HG03575 (cell line): ENCODE measurements around the gene ZNF841.
"Not testable (repeated sequence)": the region's sequence is repeated elsewhere in the genome, so short reads cannot be mapped to it uniquely, and the experiment has no call there.

Experiments used
- ATAC-seq: cut with Tn5 transposase; IDR thresholded peaks from one replicate; pipeline ENCODE4 v1.9.1; 2021; ENCODE audit not compliant: unreplicated experiment, insufficient number of reproducible peaks, low FRiP score; ENCODE audit errors: extremely low read depth

ZNF841 gene

DNA sequence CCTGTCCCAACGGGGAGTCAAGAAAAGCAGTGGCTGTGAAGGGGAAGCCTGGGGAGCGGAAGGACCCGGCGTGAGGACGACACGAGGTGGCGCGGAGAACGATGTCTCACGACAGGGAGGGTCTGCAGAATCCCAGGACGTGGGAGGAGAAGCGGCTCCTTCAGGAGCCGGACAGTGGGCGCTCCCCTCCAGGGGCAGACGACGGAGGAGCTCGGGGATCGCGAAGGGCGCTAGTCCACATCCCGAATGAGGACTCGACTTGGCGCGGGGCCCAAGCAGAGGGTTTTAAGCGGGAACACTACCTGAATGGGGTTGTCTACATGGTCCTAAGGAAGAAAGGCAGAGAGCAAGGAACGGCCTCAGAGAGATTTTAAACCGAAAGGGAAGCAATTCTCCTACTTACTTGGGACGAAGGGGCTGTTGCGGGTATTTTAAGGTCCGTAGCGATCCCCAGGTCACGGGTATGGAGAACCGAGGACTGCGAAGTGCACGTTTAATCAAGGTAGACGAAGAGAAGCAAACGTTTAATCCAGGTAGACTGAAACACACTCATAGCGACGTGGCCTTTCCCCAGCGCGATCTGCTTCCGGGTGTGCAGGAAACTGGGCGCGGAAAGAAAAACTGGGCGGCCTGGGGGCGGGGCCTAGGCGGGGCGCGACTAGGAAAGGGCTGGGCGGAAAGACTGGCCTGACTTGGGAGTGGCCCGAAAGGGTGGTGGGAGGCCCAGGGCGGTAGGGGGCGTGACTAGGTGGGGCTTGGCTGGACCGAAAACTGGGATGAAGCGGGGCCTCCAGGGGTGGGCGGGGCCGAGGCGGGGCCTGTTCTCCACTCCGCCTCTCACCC is at the start of gene ZNF841:
Gene ZNF841 (minus strand): TSS at position 594 of the 843 bp plus-strand sequence. CDS start 10,964 bp downstream, outside the sequence.
- no peak for ATAC-seq

DNA sequence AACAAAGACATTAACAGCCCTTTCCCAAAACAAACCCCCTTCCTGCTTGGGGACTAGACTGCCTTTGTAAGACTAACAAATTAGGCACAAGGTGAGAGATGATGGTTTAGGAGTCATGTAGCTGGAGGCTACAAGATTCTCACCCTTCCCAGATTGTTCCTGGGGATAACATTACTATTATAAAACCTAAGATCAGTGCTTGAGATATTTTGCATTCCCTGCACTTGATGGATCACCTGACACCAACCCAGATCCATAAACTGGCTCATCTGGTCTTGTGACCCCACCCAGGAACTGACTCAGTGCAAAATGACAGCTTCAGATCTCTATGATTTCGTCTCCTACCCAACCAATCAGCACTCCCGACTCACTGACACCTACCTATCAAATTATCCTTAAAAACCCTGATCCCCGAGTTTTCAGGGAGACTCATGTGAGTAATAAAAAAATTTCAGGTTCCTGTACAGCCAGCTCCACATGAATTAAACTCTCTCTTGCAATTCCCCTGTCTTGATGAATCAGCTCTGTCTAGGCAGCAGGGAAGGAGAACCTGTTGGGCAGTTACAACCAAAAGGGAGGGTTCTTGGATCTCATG is 46.5 kb upstream of the ZNF841 start:
- no peak for ATAC-seq

DNA sequence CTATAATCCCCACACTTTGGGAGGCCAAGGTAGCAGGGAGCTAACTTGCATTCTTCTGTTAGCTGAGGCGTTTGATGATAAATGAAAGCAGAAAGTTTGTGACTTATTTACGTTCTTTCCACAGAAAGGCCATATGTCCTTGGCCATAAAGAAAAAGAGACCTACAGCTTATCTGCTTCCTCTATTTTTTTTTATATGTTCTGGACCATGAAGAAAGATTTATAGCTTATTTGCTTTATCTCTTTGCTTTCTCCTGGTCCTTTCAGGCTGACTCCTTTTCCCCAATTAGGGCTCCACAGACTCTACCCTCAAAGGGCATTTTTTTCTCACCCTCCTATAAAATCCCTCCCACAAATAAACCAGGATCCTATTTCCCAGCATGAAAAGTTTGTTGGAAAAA is 45.6 kb upstream of the ZNF841 start:
- ATAC-seq = no peak

DNA sequence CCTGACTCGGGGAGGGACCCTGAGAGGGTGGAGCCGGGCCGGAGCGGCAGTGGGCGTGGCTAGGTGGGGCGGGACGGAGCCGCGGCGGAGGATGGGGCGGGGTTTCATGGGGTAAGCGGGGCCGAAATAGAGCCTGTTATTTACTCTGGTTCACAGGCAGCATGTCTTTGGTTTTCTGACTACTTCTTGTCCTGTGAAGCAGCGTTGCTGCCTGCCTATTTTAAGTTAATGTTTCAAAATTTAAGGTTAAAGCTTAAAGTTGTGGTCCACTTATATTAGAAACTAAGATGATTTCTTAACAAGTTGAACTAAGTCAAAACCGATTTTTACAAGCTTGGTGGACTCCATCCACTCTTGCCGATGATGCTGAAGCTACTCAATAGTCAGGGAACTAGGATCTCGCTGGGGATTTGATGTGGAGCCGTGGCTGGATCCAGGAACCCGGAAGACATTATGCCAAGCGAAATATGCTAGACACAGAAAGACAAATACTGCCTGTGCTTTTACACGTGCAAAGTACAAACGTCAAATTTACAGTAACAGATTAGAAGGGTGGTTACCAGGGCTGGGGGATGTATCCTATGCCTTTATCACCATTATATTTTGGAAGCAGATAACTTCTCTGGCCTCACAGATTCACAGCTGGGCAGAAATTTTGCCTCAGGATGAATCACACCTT is 44.6 kb upstream of the ZNF841 start:
- ATAC-seq = no peak

DNA sequence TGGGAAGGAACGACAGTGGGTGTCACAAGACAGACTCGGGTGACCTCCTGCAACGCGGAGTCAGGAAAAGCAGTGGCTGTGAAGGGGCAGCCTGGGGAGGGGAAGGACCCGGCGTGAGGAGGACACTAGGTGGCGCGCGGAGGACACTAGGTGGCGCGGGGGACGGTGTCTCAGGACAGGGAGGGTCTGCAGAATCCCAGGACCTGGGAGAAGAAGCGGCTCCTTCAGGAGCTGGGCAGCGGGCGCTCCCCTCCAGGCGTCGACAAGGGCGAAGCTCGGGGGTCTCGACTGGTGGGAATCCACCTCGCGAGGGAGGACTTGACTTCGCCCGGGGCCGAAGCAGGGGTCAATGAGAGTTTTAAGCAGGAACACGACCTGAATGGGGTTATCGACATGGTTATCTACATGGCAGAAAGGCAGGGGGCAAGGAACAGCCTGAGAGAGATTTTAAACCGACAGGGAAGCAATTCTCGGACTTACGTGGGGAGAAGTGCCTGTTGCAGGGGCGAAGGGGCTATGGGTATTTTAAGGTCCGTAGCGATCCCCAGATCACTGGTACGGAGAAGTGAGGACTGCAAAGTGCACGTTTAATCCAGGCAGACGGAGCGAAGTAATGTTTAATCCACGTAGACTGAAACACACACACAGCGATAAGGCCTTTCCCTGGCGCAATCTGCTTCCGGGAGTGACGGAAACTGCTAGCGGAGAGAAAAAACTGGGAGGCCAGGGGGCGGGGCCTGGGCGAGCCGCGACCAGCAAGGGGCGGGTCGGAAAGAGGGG is 43.9 kb upstream of the ZNF841 start, which contains the start of gene ZNF616:
Gene ZNF616 (minus strand): TSS at position 687 of the 780 bp plus-strand sequence. CDS start 9,426 bp downstream, outside the sequence.
- no peak for ATAC-seq

DNA sequence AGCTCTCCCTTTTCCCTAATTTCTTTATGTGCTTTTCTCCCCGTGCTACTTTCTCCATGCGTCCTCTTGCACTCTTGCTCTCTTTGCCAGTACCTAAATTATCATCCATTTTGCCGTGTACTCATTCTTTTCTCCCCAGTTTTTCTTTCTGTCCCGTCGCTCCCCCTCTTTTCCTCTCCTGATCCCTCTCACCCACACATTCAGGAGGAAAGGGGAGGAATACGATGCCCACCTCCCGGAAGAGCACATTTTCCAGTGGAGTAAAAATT is 43.4 kb upstream of the ZNF841 start:
- no peak for ATAC-seq

DNA sequence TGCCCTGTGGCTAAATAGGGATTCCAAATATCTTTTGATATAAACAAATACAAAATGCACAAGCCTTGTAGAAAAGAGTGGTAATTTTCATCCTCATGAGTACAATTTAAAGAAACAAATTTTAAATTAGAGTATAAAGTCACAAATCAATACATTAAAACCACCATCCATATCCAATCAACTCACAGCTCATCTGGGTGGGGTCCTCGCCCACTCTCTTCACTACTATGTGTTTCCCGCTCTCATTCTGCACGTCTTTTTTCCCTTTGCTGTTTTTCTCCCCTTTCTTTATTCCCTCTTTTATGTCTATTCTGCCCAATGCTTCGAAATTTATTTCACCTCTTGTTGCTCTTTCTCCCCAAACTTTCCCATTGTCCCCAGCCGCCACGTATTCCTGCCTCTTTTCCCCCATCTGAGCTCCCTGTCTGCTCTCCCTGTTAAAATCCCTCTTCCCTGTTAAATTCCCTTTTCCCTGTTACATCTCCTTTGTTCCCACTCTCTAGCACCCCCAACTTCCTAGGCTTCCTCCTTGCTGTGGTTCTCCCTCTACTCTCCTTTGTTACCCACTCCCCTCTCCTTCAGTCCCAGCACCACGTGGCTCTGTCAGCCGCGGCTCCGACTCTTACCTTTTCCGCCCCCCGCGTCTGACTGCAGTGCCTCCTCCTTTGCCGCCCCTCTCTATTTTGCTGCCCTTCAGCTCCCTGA is 42.9 kb upstream of the ZNF841 start:
- ATAC-seq = no peak

DNA sequence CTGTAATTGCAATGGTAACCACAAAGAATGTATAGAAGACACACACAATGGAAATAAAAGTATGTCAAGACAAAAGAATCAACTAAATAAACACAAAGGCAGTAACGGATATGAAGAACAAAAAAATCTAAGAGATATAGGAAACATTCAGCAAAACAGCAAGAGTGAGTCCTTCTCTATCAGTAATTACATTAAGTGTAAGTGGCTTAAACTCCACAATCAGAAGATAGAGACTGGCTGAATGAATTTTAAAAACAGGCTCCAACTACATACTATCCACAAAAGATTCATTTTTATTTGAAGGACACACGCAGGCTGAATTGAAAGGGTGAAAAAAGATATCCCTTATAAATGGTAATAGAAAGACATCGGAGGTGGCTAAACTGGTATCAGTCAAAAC is 24.7 kb upstream of the ZNF841 start:
- ATAC-seq = no peak

DNA sequence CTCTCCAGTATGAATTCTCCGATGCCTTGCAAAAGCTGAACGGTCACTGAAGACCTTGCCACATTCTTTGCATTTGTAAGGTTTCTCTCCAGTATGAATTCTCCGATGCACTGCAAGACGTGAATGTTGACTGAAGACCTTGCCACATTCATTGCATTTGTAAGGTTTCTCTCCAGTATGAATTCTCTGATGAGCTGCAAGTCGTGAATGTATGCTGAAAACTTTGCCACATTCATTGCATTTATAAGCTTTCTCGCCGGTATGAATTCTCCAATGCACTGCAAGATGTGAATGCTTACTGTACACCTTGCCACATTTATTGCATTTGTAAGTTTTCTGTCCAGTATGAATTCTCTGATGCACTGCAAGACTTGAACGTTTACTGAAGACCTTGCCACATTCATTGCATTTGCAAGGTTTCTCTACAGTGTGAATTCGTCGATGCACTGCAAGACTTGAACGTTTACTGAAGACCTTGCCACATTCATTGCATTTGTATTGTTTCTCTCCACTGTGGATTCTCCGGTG is 20.0 kb upstream of the ZNF841 start:
- no peak for ATAC-seq

DNA sequence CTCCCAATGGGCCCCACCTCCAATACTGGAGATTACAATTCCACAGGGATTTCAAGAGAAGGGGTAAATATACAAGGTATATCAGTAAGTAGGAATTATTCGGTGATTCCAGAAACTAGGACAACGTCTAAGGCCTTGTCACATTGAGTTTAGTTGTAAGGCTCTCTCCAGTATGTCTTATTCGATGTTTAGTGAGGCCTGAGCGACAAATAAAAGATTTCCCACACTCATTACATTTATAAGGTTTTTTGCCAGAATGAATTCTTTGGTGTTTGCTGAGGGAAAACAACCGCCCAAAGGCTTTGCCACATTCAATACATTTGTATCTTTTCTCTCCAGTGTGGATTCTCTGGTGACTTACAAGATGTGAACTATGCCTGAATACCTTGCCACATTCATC is 19.1 kb upstream of the ZNF841 start:
- ATAC-seq = no peak

DNA sequence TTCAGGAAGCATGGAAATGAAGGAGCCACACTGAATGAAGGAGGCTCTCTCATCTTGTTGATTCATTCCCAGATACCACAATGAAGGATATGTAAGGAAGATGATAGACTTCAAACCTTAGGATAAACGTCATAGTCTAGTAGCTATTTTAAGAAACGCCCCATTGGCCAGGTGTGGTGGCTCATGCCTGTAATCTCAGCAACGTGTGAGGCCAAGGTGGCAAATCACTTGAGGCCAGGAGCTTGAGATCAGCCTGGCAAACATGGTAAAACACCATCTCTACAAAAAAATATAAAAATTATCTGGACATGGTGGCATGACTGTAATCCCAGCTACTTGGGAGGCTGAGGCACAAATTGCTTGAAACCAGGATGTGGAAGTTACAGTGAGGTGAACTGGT is 17.1 kb upstream of the ZNF841 start:
- ATAC-seq = no peak

DNA sequence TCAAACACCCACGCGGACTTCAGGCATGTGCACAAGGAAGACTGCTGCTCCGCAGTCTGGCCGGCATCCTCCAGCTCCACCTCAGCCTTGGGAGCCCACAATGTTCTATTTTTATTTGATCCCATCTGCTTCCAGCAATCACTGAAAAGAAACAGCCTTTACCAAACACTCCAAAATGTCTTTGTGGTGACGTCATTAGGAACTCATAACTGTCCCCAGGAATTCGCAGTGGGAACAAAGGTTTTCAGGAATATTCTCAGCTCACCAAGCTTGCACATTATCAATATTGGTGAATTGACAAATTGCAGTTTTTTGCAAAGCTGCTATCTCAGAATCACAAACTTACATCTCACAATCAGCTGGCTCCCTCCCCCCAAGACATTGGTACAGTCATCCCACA is 15.2 kb upstream of the ZNF841 start:
- no peak for ATAC-seq

DNA sequence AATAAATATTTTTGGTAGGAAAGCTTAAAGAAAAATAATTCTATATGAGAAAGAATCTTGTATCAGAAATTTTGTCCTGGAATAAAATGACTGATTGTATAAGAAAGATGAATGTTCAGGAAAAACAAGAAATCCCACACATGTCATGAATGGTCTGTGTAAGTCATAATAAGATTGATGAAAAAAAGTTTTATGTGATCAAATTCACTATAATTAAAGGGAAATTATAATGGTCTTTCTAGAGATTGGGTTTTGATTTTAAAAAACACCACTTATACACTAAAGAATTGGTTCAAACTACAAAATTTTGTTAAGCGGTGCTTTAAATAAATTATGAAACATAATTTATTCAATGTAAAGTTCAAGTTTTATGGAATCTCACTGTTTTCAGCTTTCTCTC is 7.2 kb upstream of the ZNF841 start:
- ATAC-seq = no peak

DNA sequence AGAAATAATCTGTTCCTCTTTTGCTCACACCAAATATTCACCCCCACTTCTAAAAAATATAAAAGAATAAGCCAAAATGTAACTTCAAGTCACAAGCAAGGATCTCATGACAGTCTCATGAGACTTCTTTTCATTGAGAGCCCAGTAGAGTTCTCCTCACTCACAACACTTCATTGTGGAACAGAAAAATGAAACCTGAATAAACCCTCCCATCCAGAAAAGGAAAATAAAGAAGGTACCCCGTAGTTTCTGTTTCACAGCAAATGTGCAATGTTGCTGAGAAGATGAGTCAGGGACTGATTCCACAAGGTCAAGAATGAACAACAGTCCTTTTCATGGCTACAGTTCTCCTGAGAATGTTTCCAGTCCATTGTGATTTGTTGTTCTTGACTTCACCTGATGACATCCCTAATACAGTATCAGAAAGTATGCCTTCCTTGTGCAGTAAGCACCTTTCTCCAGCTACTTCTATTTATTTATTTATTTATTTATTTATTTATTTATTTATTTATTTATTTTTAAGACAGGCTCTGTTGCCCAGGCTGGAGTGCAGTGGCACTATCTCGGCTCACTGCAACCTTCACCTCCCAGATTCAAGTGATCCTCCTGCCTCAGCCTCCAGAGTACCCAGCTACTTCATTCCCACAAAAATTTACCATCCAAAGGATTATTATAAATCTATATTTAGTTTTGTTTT is 6.4 kb upstream of the ZNF841 start:
- ATAC-seq = no peak

DNA sequence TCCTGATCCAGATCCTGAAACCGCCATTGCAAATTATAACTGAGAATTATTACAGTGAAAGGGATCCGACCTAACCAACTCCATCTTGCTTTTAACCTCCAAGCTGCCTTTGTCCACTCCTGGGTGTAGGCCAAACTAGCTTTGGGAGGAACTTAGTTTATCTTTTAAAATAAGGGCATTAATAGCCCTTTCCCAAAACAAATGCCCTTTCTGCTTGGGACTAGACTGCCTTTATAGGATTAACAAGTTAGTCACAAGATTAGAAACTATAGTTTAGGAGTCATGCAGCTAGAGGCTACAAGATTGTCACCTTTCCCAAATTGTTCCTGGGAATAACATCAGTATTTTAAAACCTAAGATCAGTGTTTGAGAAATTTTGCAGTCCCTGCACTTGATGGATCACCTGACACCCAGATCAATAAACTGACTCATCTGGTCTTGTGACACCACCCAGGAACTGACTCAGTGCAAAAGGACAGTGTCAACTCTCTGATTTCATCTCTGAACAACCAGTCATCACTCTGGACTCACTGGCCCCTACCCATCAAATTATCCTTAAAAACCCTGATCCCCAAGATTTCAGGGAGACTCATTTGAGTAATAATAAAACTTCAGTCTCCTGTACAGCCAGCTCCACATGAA is 4.1 kb upstream of the ZNF841 start:
- no peak for ATAC-seq

DNA sequence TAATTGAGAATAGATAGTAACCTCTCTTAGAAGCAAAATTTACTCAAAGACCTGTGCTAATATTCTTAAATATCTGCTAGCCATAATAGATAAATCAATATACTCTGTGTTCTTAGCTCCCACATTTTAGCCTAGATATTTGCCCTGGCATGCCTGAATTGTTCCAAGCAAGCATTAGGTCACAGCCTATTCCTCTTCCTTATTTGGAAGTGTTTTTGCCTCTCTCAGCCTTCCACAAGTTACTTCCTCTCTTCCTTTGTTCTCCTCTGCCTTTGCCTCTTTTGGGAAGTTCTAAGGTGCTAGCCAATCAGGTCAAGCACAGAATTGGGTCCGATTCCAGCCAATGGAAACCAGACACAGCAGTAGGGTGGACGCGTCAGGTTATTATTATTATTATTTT is 851 bp upstream of the ZNF841 start:
- not testable (repeated sequence) for ATAC-seq

DNA sequence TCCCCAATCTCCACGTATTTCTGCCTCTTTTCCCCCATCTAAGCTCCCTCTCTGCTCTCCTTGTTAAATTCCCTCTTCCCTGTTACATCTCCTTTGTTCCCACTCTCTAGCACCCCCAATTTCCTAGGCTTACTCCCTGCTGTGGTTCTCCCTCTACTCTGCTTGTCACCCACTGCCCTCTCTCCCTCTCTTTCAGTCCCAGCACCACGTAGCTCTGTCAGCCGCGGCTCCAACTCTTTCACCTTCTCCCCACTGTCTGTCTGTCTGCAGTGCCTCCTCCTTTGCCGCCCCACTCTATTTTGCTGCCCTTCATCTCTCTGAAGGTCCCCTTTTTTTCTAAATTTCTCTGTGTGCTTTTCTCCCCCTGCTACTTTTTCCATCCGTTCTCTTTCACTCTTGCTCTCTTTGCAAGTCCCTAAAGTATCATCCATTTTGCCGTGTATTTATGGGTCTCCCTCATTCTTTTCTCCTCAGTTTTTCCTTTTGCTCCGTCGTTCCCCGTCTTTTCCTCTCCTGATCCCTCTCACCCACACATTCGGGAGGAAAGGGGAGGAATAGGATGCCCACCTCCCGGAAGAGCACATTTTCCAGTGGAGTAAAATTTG is 937 bp downstream of the ZNF841 start:
- no peak for ATAC-seq
